Esophagus muscularis mucosa (tissue), 3 donors: Measurements from ENCODE around the gene SUPT3H.

Source experiments
- CTCF ChIP-seq, 3 experiments: fragments of 200-600 bp in 2 of 3; fragments of 450-650 bp in 1 of 3; sonication (generic) in 2 of 3; IDR thresholded peaks; one replicate each; pipeline ENCODE4 v1.5.1; 2017 to 2019; ENCODE audit warnings: antibody characterized with exemption in 3 of 3, mild to moderate bottlenecking in 2 of 3, moderate library complexity in 1 of 3
- POLR2A ChIP-seq: fragments of 450-650 bp; IDR thresholded peaks from one replicate; pipeline ENCODE4 v1.6.1; 2017; ENCODE audit warnings: antibody characterized with exemption, moderate library complexity, mild to moderate bottlenecking, low read depth

GRCh38 chr6:44820759-44821158, 557.0 kb downstream of the SUPT3H start:
- TF ChIP-seq CTCF (IDR thresholded peaks at IDR 0.05) = no peak
- no peak for TF ChIP-seq POLR2A
